GM12801 (cell line): ENCODE data around the gene FIZ1.

ENCODE experiments used
- TF ChIP-seq, protein P1 (sequence below): IDR thresholded peaks from one replicate; pipeline ENCODE4 v1.5.1; 2011; ENCODE audit warnings: control low read depth; ENCODE audit not compliant: insufficient read length; ENCODE audit errors: extremely low read depth

The FIZ1 gene

DNA sequence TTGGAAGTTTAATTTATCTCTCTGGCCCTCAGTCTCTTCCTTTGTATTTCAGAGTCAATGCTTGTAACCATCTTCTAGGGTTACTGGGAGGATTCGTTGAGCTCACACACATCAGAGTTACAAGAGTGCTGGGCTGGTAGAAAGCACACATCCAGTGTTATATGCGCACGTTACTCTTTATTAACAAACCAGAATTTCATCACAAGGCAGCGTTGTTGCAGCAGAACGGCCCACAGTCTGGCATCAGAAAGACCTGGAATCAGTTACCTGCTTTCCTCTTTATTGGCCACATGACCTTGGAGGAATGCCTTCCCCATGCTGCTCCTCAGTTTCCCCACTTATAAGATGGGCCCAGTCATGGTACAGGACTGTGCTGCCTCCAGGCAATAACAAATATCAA lies 10.0 kb upstream of the FIZ1 start:
- TF ChIP-seq, protein P1, sequence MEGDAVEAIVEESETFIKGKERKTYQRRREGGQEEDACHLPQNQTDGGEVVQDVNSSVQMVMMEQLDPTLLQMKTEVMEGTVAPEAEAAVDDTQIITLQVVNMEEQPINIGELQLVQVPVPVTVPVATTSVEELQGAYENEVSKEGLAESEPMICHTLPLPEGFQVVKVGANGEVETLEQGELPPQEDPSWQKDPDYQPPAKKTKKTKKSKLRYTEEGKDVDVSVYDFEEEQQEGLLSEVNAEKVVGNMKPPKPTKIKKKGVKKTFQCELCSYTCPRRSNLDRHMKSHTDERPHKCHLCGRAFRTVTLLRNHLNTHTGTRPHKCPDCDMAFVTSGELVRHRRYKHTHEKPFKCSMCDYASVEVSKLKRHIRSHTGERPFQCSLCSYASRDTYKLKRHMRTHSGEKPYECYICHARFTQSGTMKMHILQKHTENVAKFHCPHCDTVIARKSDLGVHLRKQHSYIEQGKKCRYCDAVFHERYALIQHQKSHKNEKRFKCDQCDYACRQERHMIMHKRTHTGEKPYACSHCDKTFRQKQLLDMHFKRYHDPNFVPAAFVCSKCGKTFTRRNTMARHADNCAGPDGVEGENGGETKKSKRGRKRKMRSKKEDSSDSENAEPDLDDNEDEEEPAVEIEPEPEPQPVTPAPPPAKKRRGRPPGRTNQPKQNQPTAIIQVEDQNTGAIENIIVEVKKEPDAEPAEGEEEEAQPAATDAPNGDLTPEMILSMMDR = no peak

DNA sequence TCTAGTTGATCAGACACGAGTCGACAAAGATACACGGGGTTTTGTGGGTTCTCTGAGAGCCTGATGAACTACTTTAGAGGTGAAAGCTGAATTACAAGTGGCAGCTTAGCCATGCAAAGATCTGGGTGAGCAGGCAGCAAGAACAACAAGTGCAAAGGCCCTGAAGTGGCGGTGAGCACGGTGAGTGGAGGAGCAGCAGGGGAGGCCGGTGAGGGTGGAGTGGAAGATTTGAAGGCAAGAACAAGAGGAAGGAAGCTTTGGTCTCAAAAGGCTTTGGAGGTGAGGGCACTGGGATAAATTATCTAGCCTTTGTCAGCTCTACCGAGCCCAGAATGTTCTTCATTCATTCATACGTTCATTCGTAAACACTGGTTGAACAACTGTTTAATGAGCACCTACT lies 7.5 kb upstream of the FIZ1 start:
- TF ChIP-seq, protein P1 = no peak

GRCh38 chr19:55606471-55606787 lies 7.1 kb upstream of the FIZ1 start:
- TF ChIP-seq, protein P1 = no peak

DNA sequence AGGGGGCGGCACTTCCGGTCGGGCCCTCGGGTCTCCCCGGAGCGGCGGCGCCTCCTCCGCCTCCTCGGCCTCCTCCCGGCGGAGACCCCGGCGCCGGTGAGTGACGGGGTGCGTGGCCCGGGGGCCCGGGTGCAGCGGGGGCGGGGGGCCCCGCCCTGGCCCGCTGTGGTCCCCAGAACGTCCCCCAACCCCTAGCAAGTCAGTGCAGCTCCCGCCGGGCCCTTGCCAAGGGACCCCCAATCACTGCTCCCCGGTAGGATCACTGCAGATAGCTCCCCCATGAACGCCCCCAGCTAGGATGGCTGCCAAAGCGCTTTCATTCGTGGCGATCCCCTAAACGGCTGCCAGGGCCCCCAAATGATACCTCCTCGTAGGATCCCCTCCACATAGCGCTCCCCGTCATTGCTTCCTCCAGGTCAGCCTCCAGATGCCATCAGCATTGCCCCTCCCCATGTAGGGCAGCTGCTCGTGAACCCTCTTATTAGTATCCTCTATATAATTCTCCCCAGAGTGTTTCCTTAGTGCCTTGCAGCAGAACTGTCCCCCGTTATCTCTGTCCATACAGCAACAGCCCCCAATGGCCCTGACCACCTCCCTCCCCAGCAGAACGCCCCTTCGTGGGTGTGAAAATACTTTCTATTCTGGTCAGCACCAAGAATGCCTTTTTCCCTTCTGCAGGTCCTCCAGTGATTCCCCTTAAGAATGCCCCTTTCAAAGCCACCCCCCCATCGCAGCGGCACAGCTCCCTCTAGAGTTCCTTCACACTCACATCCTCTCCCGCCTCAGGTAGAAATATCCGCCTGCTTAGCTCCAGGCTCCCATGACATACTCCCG lies 6.5 kb upstream of the FIZ1 start, which contains the start of gene ZNF865:
Gene ZNF865, plus strand, starts transcription at position 11 of the 834 bp plus-strand sequence. CDS start 7,972 bp downstream, outside the sequence.
- TF ChIP-seq, protein P1 = no peak

DNA sequence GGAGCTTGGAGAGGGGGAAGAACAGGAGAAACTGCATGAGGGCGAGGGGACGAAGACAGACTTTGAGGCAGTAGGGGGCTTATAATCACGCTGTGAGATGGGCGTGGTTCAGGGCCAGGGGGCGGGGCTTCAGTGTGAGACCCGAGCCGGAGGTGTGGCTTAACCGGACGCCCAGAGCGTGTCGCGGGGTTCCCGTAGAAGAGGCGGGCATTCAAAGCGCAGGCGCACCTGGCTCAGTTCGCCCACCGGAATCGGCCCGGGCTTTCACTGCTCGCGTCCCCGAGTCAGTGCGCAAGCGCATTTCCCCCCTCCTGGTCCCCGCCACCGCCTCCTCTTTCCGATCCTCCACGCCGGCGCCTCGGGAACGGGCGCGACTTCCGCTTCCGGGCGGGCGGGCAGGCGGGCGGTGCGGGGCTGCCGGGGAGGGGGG lies 5.9 kb upstream of the FIZ1 start:
- TF ChIP-seq, protein P1 = no peak

DNA sequence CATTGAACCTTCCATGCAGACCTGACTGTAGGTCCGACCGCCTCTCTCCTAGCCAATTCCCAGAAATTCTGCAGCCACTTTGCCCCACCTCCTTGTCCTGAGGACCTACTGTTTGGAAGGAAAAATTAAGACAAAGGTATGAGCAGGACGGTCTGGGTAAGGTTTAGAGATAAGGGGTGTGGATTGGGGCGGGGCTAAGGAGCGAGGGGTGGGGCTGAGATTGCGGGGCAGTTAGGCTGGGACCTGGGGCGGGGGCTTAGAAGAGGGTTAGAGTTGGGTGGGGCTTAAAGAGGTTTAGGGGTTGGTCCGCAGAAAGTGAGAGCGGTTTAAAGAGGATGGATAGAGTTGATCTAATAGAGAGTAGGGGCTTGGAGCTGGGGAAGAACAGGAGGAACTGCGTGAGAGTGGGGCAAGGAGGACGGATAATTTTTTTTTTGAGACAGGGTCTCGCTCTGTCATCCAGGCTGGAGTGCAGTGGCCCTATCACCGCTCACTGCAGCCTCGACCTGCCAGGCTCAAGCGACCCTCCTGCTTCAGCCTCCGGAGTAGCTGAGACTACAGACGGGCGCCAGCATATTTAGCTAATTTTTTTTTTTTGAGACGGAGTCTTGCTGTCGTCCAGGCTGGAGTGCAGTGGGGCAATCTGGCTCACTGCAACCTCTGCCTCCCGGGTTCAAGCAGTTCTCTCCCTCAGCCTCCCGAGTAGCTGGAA lies 4.4 kb upstream of the FIZ1 start:
- TF ChIP-seq, protein P1 = no peak

DNA sequence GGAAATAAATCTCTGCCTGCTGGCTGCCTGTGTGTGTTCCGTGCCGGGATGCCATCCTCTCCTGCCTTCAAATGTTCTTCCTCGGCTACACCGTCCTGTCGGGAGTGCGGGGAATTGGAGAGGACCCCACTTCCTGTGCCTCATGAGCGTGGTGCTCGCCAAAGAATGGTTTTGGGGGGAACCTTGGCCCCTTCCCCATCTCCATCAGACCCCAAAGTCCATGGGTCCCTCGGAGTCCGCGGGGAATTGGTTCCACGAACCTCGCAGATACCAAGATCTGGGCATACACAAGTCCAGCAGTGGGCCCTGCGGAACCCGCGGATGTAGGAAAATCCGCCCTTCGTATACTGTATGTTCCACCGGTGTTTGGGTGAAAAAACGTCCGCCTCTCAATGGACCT lies 3.8 kb upstream of the FIZ1 start:
- TF ChIP-seq, protein P1 = no peak
